ENCODE results near the gene CHRND.

CHRND gene

GRCh38 chr2:232577841-232578240, 51.9 kb downstream of the CHRND start:
- DNase-seq = no peak

DNA sequence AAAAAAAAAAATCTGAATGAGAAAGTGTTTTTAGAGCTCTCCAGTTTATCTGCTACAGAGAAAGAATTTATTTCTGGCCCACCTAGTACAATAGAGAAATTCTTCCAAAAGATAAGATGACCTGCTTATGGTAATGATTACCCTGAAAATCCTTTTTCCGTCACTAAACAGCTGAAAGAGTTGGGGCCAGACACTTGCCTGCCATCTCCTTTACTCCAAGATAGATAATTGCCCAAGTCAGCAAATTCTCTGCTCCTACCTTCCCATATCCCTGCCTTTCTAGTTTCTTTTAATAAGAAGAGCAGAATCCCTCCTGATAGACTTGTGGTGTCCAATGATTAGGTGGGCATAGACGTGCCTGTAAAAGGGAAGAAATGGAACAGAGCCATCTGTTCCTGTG, 52.7 kb downstream of the CHRND start:
- DNase-seq = no peak

- DNase-seq = no peak
These were observed 54.7 kb downstream of the CHRND start for GRCh38 chr2:232580648-232580981.

GRCh38 chr2:232581725-232582124, 55.8 kb downstream of the CHRND start:
- no peak for DNase-seq

DNA sequence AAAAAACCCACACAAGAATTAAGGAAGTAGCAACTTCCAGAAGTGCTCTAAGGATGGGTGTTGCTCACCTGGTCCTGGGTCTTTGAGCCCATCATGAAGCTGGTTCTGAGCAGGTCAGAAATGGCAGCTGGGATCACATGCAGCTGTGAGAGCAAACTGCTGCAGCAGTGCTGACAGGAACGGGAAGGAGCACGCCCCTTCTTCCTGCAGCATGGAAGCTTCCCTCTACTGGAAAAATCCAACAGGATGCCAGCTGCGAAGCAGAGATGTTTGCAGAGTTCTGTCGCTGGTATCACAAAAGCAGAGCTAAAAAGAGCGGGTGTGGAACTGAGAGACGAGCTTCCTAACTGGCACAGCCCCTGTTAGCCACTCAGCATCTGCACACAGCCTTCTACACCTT, 58.3 kb downstream of the CHRND start:
- no peak for DNase-seq
